NCI-H2081 treated with DMSO at 0.1 percent for 48 hours (cell line): Measurements from ENCODE around the gene MAGED4B.
"Not testable (repeated sequence)": the region's sequence is repeated elsewhere in the genome, so short reads cannot be mapped to it uniquely, and the experiment has no call there.

Experiments used
- DNase-seq: peaks from one replicate; lab custom pipeline; 2025; lab: John Stamatoyannopoulos, UW

MAGED4B gene, protein sequence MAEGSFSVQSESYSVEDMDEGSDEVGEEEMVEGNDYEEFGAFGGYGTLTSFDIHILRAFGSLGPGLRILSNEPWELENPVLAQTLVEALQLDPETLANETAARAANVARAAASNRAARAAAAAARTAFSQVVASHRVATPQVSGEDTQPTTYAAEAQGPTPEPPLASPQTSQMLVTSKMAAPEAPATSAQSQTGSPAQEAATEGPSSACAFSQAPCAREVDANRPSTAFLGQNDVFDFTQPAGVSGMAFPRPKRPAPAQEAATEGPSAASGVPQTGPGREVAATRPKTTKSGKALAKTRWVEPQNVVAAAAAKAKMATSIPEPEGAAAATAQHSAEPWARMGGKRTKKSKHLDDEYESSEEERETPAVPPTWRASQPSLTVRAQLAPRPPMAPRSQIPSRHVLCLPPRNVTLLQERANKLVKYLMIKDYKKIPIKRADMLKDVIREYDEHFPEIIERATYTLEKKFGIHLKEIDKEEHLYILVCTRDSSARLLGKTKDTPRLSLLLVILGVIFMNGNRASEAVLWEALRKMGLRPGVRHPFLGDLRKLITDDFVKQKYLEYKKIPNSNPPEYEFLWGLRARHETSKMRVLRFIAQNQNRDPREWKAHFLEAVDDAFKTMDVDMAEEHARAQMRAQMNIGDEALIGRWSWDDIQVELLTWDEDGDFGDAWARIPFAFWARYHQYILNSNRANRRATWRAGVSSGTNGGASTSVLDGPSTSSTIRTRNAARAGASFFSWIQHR

DNA sequence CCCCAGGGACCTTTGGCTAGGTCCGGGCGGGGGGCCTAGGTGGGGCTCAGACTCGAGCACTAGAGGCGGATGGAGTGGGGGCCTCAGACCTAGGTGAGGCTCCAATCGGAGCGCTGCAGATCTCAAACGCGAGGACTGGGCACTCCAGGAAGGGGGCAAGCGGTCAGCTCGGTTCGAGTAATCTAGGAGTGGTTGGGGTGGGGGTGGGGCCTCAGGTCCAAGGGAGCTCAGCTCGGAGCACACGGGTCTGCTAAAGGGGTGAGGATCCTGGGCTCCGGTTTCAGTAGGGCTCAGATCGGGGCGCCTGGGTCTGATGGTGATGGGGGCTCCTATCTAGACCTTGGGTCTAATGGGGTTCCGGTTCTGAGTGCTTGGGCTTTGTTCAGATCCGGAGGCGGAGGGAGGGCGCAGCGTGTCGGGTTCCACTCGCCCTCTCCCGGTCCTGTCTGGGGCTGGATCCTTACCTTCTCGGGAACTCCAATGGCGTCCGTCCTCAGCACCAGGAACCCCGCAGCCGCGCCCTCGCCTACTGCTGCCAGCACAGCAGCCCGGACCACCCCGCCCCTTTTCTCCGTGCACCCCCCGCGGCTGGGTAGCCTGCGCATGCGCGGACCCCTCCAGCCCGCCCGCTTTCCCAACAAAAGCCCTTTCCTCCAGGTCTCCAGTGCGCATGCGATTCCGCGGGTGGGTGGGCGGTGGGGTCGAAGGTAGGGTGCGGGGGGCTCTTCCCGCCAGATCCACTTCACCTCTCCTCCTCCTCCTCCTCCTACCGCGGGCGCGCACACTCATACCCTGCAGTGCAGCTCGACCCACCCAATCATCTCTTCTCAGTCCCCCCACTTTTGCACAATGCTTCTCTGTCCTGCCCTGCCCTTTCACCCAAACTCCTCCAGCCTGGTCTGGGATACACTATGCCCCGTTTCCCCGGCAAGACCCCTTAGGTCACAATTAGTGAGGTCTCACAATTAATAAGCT, at the start of gene MAGED4B:
Gene MAGED4B, minus strand, starts transcription at position 518 of the 975 bp plus-strand sequence. CDS start 1,011 bp downstream, outside the sequence.
- DNase-seq, result not testable (repeated sequence)

DNA sequence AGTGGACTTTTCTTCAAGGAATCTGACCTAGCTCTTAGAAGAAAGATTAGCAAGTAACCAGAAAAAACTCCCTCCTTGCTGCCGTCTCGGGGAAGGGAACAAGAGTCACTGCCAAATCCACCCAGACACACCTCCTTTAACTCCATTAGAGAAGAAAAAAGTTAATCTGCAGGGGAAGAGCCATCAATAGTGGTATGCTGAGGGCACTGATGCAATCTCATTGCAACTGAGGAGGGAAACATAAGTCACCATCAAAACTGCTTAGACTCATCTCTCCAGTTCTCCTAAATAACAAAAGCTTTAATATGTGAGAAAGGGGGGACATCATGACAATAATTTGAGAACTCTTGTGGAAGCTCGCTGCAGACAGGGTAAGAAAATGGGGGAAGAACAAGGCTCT, 49.3 kb upstream of the MAGED4B start:
- DNase-seq, result no peak

DNA sequence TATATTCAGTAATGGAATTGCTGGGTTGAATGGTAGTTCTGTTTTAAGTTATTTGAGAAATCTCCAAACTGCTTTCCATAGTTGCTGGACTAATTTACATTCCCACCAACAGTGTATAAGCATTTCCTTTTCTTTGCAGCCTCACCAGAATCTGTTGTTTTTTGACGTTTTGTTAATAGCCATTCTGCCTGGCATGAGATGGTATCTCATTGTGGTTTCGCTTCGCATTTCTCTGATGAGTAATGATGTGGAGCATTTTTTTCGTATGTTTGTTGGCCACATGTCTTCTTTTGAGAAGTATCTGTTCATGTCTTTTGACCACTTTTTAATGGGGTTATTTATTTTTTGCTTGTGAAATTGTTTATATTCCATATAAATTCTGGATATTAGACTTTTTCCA, 13.6 kb upstream of the MAGED4B start:
- DNase-seq, result no peak

DNA sequence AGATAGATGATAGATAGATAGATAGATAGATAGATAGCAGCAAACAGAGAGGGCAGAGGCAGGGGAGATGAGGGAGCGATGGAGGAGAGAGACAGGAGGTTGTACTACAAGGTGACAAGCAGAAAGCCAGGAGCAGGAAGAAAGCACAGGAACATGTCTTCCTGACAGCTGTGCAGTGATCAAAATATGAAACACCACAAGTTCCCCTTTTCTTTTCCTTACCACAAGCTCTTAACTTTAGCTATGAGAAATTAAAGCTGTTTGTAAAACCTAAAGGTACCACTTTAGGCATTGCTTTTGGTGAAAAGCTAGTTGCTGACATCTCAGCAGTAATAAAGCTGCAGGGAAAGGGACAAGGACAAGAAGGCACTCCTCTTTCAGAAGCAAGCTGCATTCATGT, 9.1 kb upstream of the MAGED4B start:
- DNase-seq, result no peak

DNA sequence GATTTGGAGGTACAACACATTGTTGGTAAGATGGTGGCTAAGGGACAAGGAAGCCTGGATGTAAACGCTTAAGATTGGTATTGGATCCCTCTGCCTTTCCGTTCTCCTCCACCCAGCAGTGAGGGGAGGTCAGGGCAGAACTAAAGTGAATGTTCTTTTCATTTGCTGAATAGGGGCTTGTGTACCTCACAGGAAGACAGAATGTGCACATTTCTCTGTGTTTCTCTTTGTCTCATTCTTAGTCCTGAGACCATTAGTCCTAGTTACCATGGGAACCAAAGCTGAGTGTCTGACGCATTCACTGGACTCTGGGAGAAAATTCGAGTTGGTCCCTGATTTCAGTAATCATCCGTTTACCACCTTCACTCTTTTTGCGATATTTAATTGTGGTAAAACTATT, 26.7 kb downstream of the MAGED4B start:
- not testable (repeated sequence) for DNase-seq

DNA sequence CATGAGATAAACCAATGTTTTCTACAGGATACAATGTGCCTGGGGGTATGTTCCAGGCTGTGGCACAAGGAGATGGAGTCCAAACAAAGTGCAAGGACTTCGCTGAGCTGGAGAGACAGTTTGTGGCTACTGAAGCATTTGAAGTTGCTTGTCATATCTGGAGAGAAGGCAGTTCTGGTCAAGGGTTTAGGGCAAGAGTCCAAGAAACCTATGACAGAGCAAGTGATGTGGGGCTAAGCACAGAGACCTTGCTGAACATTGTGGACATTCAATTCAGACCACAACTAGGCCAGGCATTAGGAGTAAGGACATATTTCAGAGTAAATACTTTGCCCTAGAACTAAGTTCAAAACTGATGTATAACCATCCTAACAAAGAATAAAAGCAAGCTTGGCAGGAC, 34.8 kb downstream of the MAGED4B start:
- DNase-seq, result no peak

DNA sequence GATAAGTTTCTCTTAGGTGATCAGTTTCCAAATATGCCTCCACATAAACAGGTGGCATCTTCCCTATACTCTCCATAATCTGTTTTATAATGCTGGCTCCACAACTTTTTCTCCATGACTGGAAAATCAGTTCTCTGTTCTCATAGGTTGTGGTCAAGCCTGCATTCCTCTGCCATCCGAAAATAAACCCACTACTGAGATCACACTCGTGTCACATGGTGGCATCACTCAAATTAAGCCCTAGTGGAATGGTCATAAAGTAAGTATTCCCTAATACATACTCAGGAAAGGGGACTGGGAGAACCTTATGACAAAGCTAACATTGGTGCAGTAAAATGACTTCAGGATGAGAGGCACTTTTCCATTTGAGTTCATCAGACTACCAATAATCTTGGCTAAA, 37.6 kb downstream of the MAGED4B start:
- no peak for DNase-seq

DNA sequence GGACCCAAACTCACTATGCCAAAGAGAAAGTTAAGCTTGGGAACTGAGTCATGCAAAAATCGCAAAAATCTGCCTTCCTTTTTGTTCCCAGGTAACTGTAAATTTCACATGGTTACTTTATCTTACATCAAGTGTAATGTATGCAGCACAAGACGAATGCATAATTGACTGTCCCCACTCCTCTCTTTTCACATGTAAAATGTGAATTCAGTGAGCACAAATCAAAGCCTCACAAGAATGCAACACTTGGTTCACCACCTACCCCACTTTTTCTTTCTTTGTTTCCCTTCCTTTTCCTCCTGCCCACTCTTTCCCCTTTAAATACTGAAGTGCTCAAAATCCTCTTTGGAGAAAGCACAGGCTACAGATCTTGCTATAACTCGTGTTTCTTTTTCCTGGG, 53.2 kb downstream of the MAGED4B start:
- DNase-seq, result no peak
